Heart right ventricle (tissue), 16 donors: ENCODE measurements around the gene NDE1. TPM values are rescaled to one million over a fixed set of nuclear protein-coding genes. Genes with fewer than 3 reads are reported as not detected.
A peak's percentile ranks its signal among the peaks of the same experiment; 100 is the strongest.
"Not testable (repeated sequence)": the region's sequence is repeated elsewhere in the genome, so short reads cannot be mapped to it uniquely, and the experiment has no call there.

Experiments
- ATAC-seq, 8 donors: fragments of 200-7000 bp; cut with Tn5 transposase; one replicate each; pipeline ENCODE4 v1.9.1; 2020; ENCODE audit warnings: mild to moderate bottlenecking in 8 of 8, moderate library complexity in 8 of 8, moderate number of reproducible peaks in 1 of 8
- DNase-seq, 2 donors: peaks; one replicate each; pipeline ENCODE4 v3.0.0-alpha.2; 2020
- H3K27ac ChIP-seq, 10 donors: fragments of 200-600 bp; sonication (generic) in 2 of 10; one replicate each; pipeline versions ENCODE4 v1.5.0 to v1.8.0; 2020 to 2022; ENCODE audit warnings: mild to moderate bottlenecking in 3 of 10
- H3K27me3 ChIP-seq, 7 donors: fragments of 200-600 bp; one replicate each; pipeline ENCODE4 v1.8.0; 2021 to 2022; ENCODE audit warnings: mild to moderate bottlenecking in 2 of 7
- H3K36me3 ChIP-seq, 9 donors: fragments of 200-600 bp; sonication (generic) in 1 of 9; one replicate each; pipeline versions ENCODE4 v1.5.0 to v1.8.0; 2020 to 2022; ENCODE audit warnings: mild to moderate bottlenecking in 2 of 9
- H3K4me1 ChIP-seq, 9 donors: fragments of 200-600 bp; sonication (generic) in 1 of 9; one replicate each; pipeline versions ENCODE4 v1.5.0 to v1.8.0; 2020 to 2022; ENCODE audit warnings: mild to moderate bottlenecking in 4 of 9
- H3K4me3 ChIP-seq, 10 donors: fragments of 200-600 bp; sonication (generic) in 2 of 10; one replicate each; pipeline versions ENCODE4 v1.5.0 to v1.8.0; 2020 to 2022; ENCODE audit warnings: mild to moderate bottlenecking in 7 of 10, moderate library complexity in 2 of 10
- H3K9me3 ChIP-seq, 11 donors: fragments of 200-600 bp in 10 of 11; sonication (generic) in 2 of 11; one replicate each; pipeline versions ENCODE4 v1.5.0 to v1.8.0; 2013 to 2022; ENCODE audit warnings: mild to moderate bottlenecking in 2 of 11, control low read depth in 1 of 11, moderate library complexity in 1 of 11
- CTCF ChIP-seq, 9 donors: fragments of 200-600 bp; sonication (generic) in 2 of 9; IDR thresholded peaks; one replicate each; pipeline versions ENCODE4 v1.5.0 to v1.8.0; 2021 to 2022; ENCODE audit warnings: antibody characterized with exemption in 9 of 9, mild to moderate bottlenecking in 5 of 9, moderate library complexity in 1 of 9
- WGBS, 2 donors: extraction: QIAGEN DNeasy Blood & Tissue Kit; methylation state at CpG; one replicate each; pipeline ENCODE4 v1.1.7; 2013; ENCODE audit warnings: inconsistent platforms in 1 of 2; 5-methylcytosine and 5-hydroxymethylcytosine counted together
- intact Hi-C, 10 donors: fragments of 100-400 bp; cut with DNase I; formaldehyde crosslinking; loops; one replicate each; pipeline versions ENCODE4 v1.11.1 to v1.14.2; 2022
- polyA plus RNA-seq, 2 donors: library from polyadenylated mRNA; stranded (reverse); fragments of 200-250 nt; gene quantifications; one replicate each; pipeline ENCODE4 v1.2.3, GENCODE V29; 2013
- total RNA-seq, 10 donors: library from RNA; stranded (reverse); fragmentation: NEBNext Ultra II Directional in 3 of 10; extraction: Animal tissue kit (Norgen Biotek cat#: 25700) in 3 of 10; gene quantifications; one replicate each; pipeline versions ENCODE4 v1.2.1 to v1.2.4, GENCODE V29; 2021 to 2023
- donor health status: Arrhythmogenic right ventricular cardiomyopathy.
- donor health status: ischemic (EF 13 %, LVEDD 7.1; RV severe dilation, severe dysfunction).
- donor health status: healthy with polysubstance abuse.
- donor health status: DM: no; HTN: yes; CAD: no.
- donor health status: DM: no; HTN: no; CAD: no.
- donor health status: ischemic (EF 25% LVEDD 6.9; RV normal size, moderate dysfunction).
- donor health status: ischemic (EF 25% LVEDD 5.7; RV mildly dilated, moderate dysfunction).
- donor health status: healthy.
- donor health status: DM: yes; HTN: yes; CAD: no.
- donor health status: Ischemic cardiomyopathy.
- donor health status: ischemic (EF 35%, LVEDD 5.7; RV mildly dilated, moderate dysfunction).
- donor health status: nonischemic (EF 11% LVEDD 7.7; RV severe dilation, severe dysfunction).
- donor health status: DM: yes; HTN: yes; CAD: no.
- donor health status: PGD.
- donor health status: ischemic (EF 29% LVEDD 5.4; RV normal size, mild dysfunction).
- donor health status: nonischemic (EF 23%, LVEDD 6.1; RV moderate dilation, normal function).

The NDE1 gene
- total and polyA plus RNA-seq, 12 donors, result 6.0 to 29.0 (median 18.6) TPM

GRCh38 chr16:15604460-15605440 is 45.3 kb upstream of the NDE1 start:
- no peak overlapping the region for H3K27ac ChIP-seq
- no peak for TF ChIP-seq CTCF (IDR thresholded peaks at IDR 0.05)
- H3K36me3 ChIP-seq, result peaks cover 3 to 100% (median 69%) of the 10 kb centered on the region in 9 donors
- H3K27me3 ChIP-seq, result no peaks in the 10 kb centered on the region
- WGBS, 2 donors, result 82 to 83% methylated on average over 14 of the region's 14 CpGs
- no peaks in the 10 kb centered on the region for H3K9me3 ChIP-seq
- intact Hi-C loops, result loop anchor here in 1 of 10 donors (10.0 kb wide), 1 partner anchor 100 kb away; no protein-coding TSS in a partner anchor
- H3K4me1 ChIP-seq, result peaks cover 0 to 22% (median 12%) of the 10 kb centered on the region in 9 donors
- ATAC-seq (no peak), DNase-seq (no peak)
- no peak overlapping the region for H3K4me3 ChIP-seq

- no peak overlapping the region for H3K4me3 ChIP-seq
- no peak for ATAC-seq
- no peak for TF ChIP-seq CTCF (IDR thresholded peaks at IDR 0.05)
- H3K9me3 ChIP-seq, result no peaks in the 10 kb centered on the region
- peaks cover 0 to 22% (median 12%) of the 10 kb centered on the region in 9 donors for H3K4me1 ChIP-seq
- H3K27ac ChIP-seq, result no peak overlapping the region
- 94% methylated on average over 13 of the region's 13 CpGs for WGBS, 2 donors
- DNase-seq, result no peak
- no peaks in the 10 kb centered on the region for H3K27me3 ChIP-seq
- peaks cover 0 to 100% (median 71%) of the 10 kb centered on the region in 9 donors for H3K36me3 ChIP-seq
- intact Hi-C loops, result loop anchor here in 1 of 10 donors (10.0 kb wide), 1 partner anchor 99 kb away; no protein-coding TSS in a partner anchor
Measured at GRCh38 chr16:15605839-15606517, 44.1 kb upstream of the NDE1 start.

GRCh38 chr16:15606518-15607220 is 43.4 kb upstream of the NDE1 start:
- H3K27ac ChIP-seq, result peak overlapping the region in 8 of 10 donors; percentile 47 to 81 (median 68)
- H3K4me1 ChIP-seq, result peaks cover 0 to 22% (median 12%) of the 10 kb centered on the region in 9 donors
- peaks cover 0 to 100% (median 66%) of the 10 kb centered on the region in 9 donors for H3K36me3 ChIP-seq
- intact Hi-C loops, result loop anchor here in 1 of 10 donors (10.0 kb wide), 1 partner anchor 98 kb away; no protein-coding TSS in a partner anchor
- H3K4me3 ChIP-seq, result no peak overlapping the region
- TF ChIP-seq CTCF (IDR thresholded peaks at IDR 0.05), result no peak
- whole genome bisulfite sequencing, 2 donors, result 90 to 96% methylated on average over 5 of the region's 5 CpGs
- no peaks in the 10 kb centered on the region for H3K27me3 ChIP-seq
- no peak for ATAC-seq
- no peaks in the 10 kb centered on the region for H3K9me3 ChIP-seq
- no peak for DNase-seq

- not testable (repeated sequence) for H3K4me3 ChIP-seq, DNase-seq, H3K9me3 ChIP-seq, H3K27me3 ChIP-seq, ATAC-seq
- H3K4me1 ChIP-seq, result peaks cover 0 to 22% (median 12%) of the 10 kb centered on the region in 9 donors
- peak overlapping the region; percentile 30 to 81 (median 60) for H3K27ac ChIP-seq
- WGBS, 2 donors, result 88 to 92% methylated on average over 12 of the region's 12 CpGs
- peaks cover 0 to 100% (median 65%) of the 10 kb centered on the region in 9 donors for H3K36me3 ChIP-seq
- intact Hi-C loops, result loop anchor here in 1 of 10 donors (10.0 kb wide), 1 partner anchor 98 kb away; no protein-coding TSS in a partner anchor
Measured at GRCh38 chr16:15607221-15607699, 42.8 kb upstream of the NDE1 start.
